Cardiac muscle cell (in vitro differentiated cells and primary cell): ENCODE results near the gene NBAS. TPM values are rescaled to one million over a fixed set of nuclear protein-coding genes. Genes with fewer than 3 reads are reported as not detected.
"Not testable (repeated sequence)": the region's sequence is repeated elsewhere in the genome, so short reads cannot be mapped to it uniquely, and the experiment has no call there.

Experiments
- DNase-seq, 2 donors: peaks; one replicate each; pipeline versions ENCODE4 v3.0.0 to v3.0.0-alpha.2; 2010 to 2017; ENCODE audit warnings: low read depth in 1 of 2, low spot score in 1 of 2
- H3K27ac ChIP-seq: fragments of 200-600 bp; sonication (generic); 2 replicates; pipeline ENCODE4 v1.5.1; 2016
- H3K27me3 ChIP-seq: fragments of 200-600 bp; sonication (generic); 2 replicates; pipeline ENCODE4 v1.6.0; 2016; ENCODE audit warnings: control low read depth
- H3K36me3 ChIP-seq: fragments of 200-600 bp; sonication (generic); 2 replicates; pipeline ENCODE4 v1.5.1; 2016; ENCODE audit warnings: control low read depth
- H3K4me1 ChIP-seq: fragments of 200-600 bp; sonication (generic); 2 replicates; pipeline ENCODE4 v1.8.1; 2017; ENCODE audit warnings: low read depth, mild to moderate bottlenecking, mixed run types
- H3K4me3 ChIP-seq: fragments of 200-600 bp; sonication (generic); 2 replicates; pipeline ENCODE4 v1.5.1; 2016; ENCODE audit warnings: mild to moderate bottlenecking
- H3K9me3 ChIP-seq: fragments of 200-600 bp; sonication (generic); 2 replicates; pipeline ENCODE4 v1.5.1; 2017; ENCODE audit warnings: low read depth, mild to moderate bottlenecking, control low read depth
- CTCF ChIP-seq: IDR thresholded peaks from 2 replicates; pipeline ENCODE4 v1.5.1; 2012; ENCODE audit warnings: low read depth, mild to moderate bottlenecking, low read length
- polyA plus RNA-seq: library from polyadenylated mRNA; unstranded; fragments of >200 nt; fragmentation: Nextera tagmentation; extraction: Ambion mirVana; gene quantifications from 2 replicates; pipeline ENCODE4 v1.2.1, GENCODE V29; 2016
- total RNA-seq: library from RNA; depleted of rRNA; stranded (reverse); fragments of >200 nt; gene quantifications from 2 replicates; pipeline ENCODE4 v1.2.3, GENCODE V29; 2016

NBAS gene
- total and polyA plus RNA-seq, 2 experiments from 2014 or later = 32.4 to 74.8 TPM

- peak overlapping the region; percentile 78 for H3K27ac ChIP-seq
- no peak for TF ChIP-seq CTCF
Observed at GRCh38 chr2:15543053-15543452, 18.1 kb downstream of the NBAS start.

GRCh38 chr2:15542269-15542668, 18.9 kb downstream of the NBAS start:
- not testable (repeated sequence) for H3K27ac ChIP-seq, H3K27me3 ChIP-seq, DNase-seq, H3K4me3 ChIP-seq, H3K4me1 ChIP-seq, H3K36me3 ChIP-seq, H3K9me3 ChIP-seq

More at GRCh38 chr2:15543053-15543452, 18.1 kb downstream of the NBAS start:
- Histone ChIP-seq H3K4me1 (peaks cover 9% of the 10 kb centered on the region), H3K27me3 (no peaks in the 10 kb centered on the region), H3K4me3 (no peak overlapping the region), H3K36me3 (no peaks in the 10 kb centered on the region), H3K9me3 (no peaks in the 10 kb centered on the region)
- peak in 1 of 2 donors; percentile 15 for DNase-seq

- not testable (repeated sequence) for DNase-seq, H3K4me1 ChIP-seq, H3K4me3 ChIP-seq, H3K36me3 ChIP-seq, H3K27me3 ChIP-seq, H3K9me3 ChIP-seq, H3K27ac ChIP-seq
Observed at GRCh38 chr2:15540523-15540922, 20.6 kb downstream of the NBAS start.

- DNase-seq = no peak
- Histone ChIP-seq H3K27ac (no peak overlapping the region), H3K9me3 (no peaks in the 10 kb centered on the region), H3K36me3 (peaks cover 3% of the 10 kb centered on the region), H3K4me1 (peaks cover 9% of the 10 kb centered on the region), H3K27me3 (no peaks in the 10 kb centered on the region), H3K4me3 (no peak overlapping the region)
- TF ChIP-seq CTCF = no peak
Observed at GRCh38 chr2:15539999-15540398, 21.1 kb downstream of the NBAS start.

GRCh38 chr2:15538792-15539191, 22.3 kb downstream of the NBAS start:
- Histone ChIP-seq H3K9me3 (no peaks in the 10 kb centered on the region), H3K4me1 (peaks cover 9% of the 10 kb centered on the region), H3K36me3 (peaks cover 12% of the 10 kb centered on the region), H3K4me3 (no peak overlapping the region), H3K27me3 (no peaks in the 10 kb centered on the region), H3K27ac (no peak overlapping the region)
- DNase-seq = no peak
- TF ChIP-seq CTCF = no peak

GRCh38 chr2:15533860-15534480, 27.2 kb downstream of the NBAS start:
- H3K4me1 ChIP-seq = no peaks in the 10 kb centered on the region
- TF ChIP-seq CTCF = no peak
- no peaks in the 10 kb centered on the region for H3K9me3 ChIP-seq
- H3K27ac ChIP-seq = no peak overlapping the region
- DNase-seq = no peak
- H3K27me3 ChIP-seq = no peaks in the 10 kb centered on the region
- H3K4me3 ChIP-seq = no peak overlapping the region
- H3K36me3 ChIP-seq = peaks cover 15% of the 10 kb centered on the region
